Prostate gland (tissue), 2 donors: Measurements from ENCODE around the gene MAGED1. TPM values are rescaled to one million over a fixed set of nuclear protein-coding genes. Genes with fewer than 3 reads are reported as not detected.

ENCODE experiments used
- DNase-seq: peaks from one replicate; pipeline ENCODE4 v3.0.0-alpha.2; 2019; ENCODE audit warnings: low spot score
- H3K27ac ChIP-seq, 2 donors: fragments of 200-600 bp; sonication (generic); 2 replicates each; pipeline ENCODE4 v1.5.1; 2017 to 2019
- H3K27me3 ChIP-seq: fragments of 200-600 bp; sonication (generic); replicated peaks from 2 replicates; pipeline ENCODE4 v1.5.1; 2019; ENCODE audit not compliant: insufficient read depth
- H3K36me3 ChIP-seq, 2 donors: fragments of 200-600 bp; sonication (generic); 1 replicate in 1 of 2; 2 replicates in 1 of 2; pipeline versions ENCODE4 v1.5.1 to v1.8.1; 2017 to 2019
- H3K4me1 ChIP-seq: fragments of 200-600 bp; sonication (generic); replicated peaks from 2 replicates; pipeline ENCODE4 v1.5.1; 2019
- H3K4me3 ChIP-seq, 2 donors: fragments of 200-600 bp; sonication (generic); 2 replicates each; pipeline ENCODE4 v1.5.1; 2017 to 2019
- H3K9me3 ChIP-seq: fragments of 200-600 bp; sonication (generic); 2 replicates; pipeline ENCODE4 v1.5.1; 2017
- POLR2A ChIP-seq: fragments of 450-650 bp; IDR thresholded peaks from one replicate; pipeline ENCODE4 v1.6.1; 2016; ENCODE audit warnings: antibody characterized with exemption, mild to moderate bottlenecking
- POLR2AphosphoS5 ChIP-seq: sonication (generic); formaldehyde crosslinking; IDR thresholded peaks from one replicate; pipeline ENCODE4 v1.6.1; 2017; ENCODE audit warnings: antibody characterized with exemption
- WGBS: methylation state at CpG from one replicate; pipeline ENCODE4 v1.1.5; 2018; 5-methylcytosine and 5-hydroxymethylcytosine counted together
- intact Hi-C: fragments of 100-400 bp; cut with DNase I; formaldehyde crosslinking; loops from one replicate; pipeline ENCODE4 v1.14.2; 2022
- total RNA-seq, 2 donors: library from RNA; depleted of rRNA; stranded (reverse); fragments of >200 nt; gene quantifications; one replicate each; pipeline ENCODE4 v1.1.0, GENCODE V29; 2016
- TF ChIP-seq, protein P1 (sequence below), 4 experiments: fragments of 200-600 bp in 2 of 4; fragments of 450-650 bp in 2 of 4; sonication (generic) in 2 of 4; IDR thresholded peaks; 1 replicate in 3 of 4; 2 replicates in 1 of 4; pipeline ENCODE4 v1.5.1; 2016 to 2019; ENCODE audit warnings: antibody characterized with exemption in 4 of 4, mild to moderate bottlenecking in 2 of 4, moderate library complexity in 2 of 4

MAGED1 gene
- total RNA-seq, 2 donors from 2014 or later: 138 to 273 TPM

DNA sequence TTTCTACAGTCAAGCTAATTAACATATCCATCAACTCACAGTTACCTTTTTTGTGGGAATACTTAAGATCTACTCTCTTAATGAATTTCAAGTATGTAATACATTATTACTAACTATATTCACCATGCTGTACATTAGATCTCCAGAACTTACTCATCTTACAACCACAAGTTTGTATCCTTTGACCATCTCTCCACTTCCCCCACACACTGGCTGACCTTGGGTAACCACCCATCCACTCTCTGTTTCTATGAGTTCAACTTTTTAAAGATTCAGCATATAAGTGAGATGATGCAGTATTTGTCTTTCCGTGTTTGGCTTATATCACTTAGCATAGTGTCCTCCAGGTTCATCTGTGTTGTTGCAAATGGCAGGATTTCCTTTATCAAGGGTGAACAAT lies 30.5 kb upstream of the MAGED1 start:
- Histone ChIP-seq H3K27me3 (no peaks in the 10 kb centered on the region), H3K27ac (no peak overlapping the region), H3K4me1 (no peaks in the 10 kb centered on the region), H3K9me3 (no peaks in the 10 kb centered on the region), H3K4me3 (no peak overlapping the region), H3K36me3 (no peaks in the 10 kb centered on the region)
- DNase-seq: no peak
- 100% methylated on average over 1 of the region's 1 CpG for WGBS
- intact Hi-C loops: no loop called here
- no peak for TF ChIP-seq POLR2A
- TF ChIP-seq, protein P1, sequence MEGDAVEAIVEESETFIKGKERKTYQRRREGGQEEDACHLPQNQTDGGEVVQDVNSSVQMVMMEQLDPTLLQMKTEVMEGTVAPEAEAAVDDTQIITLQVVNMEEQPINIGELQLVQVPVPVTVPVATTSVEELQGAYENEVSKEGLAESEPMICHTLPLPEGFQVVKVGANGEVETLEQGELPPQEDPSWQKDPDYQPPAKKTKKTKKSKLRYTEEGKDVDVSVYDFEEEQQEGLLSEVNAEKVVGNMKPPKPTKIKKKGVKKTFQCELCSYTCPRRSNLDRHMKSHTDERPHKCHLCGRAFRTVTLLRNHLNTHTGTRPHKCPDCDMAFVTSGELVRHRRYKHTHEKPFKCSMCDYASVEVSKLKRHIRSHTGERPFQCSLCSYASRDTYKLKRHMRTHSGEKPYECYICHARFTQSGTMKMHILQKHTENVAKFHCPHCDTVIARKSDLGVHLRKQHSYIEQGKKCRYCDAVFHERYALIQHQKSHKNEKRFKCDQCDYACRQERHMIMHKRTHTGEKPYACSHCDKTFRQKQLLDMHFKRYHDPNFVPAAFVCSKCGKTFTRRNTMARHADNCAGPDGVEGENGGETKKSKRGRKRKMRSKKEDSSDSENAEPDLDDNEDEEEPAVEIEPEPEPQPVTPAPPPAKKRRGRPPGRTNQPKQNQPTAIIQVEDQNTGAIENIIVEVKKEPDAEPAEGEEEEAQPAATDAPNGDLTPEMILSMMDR (IDR thresholded peaks at IDR 0.05): no peak

- Histone ChIP-seq H3K4me1 (no peaks in the 10 kb centered on the region), H3K27ac (no peak overlapping the region), H3K9me3 (no peaks in the 10 kb centered on the region), H3K36me3 (no peaks in the 10 kb centered on the region), H3K27me3 (no peaks in the 10 kb centered on the region), H3K4me3 (no peak overlapping the region)
- DNase-seq: no peak
- WGBS: 77% methylated on average over 3 of the region's 3 CpGs
- no peak for TF ChIP-seq POLR2A
- no peak for TF ChIP-seq POLR2AphosphoS5
- TF ChIP-seq, protein P1 (IDR thresholded peaks at IDR 0.05): no peak
- intact Hi-C loops: no loop called here
These were observed 27.2 kb upstream of the MAGED1 start for GRCh38 chrX:51866210-51866609.

GRCh38 chrX:51867626-51868025 lies 25.8 kb upstream of the MAGED1 start:
- no peaks in the 10 kb centered on the region for H3K9me3 ChIP-seq

DNA sequence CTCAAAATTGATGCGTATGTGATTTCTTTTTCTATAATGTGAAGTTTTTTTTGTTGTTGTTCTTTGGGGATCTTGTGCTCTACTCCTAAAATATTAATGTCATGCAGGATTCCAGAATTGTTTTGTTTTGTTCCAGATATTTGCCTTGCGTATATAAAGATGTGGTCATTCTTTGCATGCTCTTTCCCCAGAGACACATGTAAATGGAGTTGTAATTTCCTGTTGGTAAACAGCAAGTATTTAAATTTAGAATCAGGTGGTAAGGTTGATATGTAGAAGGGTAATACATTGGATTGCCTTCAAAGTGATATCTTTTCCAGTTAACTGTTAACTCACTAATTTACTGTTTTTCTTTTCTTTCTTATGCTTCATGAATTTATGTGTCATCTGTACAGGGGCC lies 23.1 kb upstream of the MAGED1 start:
- intact Hi-C loops: no loop called here
- H3K4me1 ChIP-seq: no peaks in the 10 kb centered on the region
- 95% methylated on average over 2 of the region's 2 CpGs for WGBS
- no peak overlapping the region for H3K27ac ChIP-seq
- DNase-seq: no peak
- no peaks in the 10 kb centered on the region for H3K36me3 ChIP-seq
- no peaks in the 10 kb centered on the region for H3K9me3 ChIP-seq
- no peaks in the 10 kb centered on the region for H3K27me3 ChIP-seq
- TF ChIP-seq, protein P1 (IDR thresholded peaks at IDR 0.05): no peak
- no peak for TF ChIP-seq POLR2A
- TF ChIP-seq POLR2AphosphoS5: no peak
- H3K4me3 ChIP-seq: no peak overlapping the region

More at GRCh38 chrX:51867626-51868025, 25.8 kb upstream of the MAGED1 start:
- Histone ChIP-seq H3K27ac (no peak overlapping the region), H3K4me1 (no peaks in the 10 kb centered on the region), H3K4me3 (no peak overlapping the region), H3K27me3 (no peaks in the 10 kb centered on the region), H3K36me3 (no peaks in the 10 kb centered on the region)
- DNase-seq: no peak
- intact Hi-C loops: no loop called here
- TF ChIP-seq, protein P1 (IDR thresholded peaks at IDR 0.05): no peak
- TF ChIP-seq POLR2AphosphoS5 (no peak), POLR2A (no peak)
- 88% methylated on average over 1 of the region's 1 CpG for WGBS

- Histone ChIP-seq H3K27me3 (no peaks in the 10 kb centered on the region), H3K9me3 (no peaks in the 10 kb centered on the region), H3K4me1 (no peaks in the 10 kb centered on the region), H3K27ac (no peak overlapping the region), H3K36me3 (no peaks in the 10 kb centered on the region), H3K4me3 (no peak overlapping the region)
- TF ChIP-seq, protein P1 (IDR thresholded peaks at IDR 0.05): no peak
- TF ChIP-seq POLR2A (no peak), POLR2AphosphoS5 (no peak)
- no peak for DNase-seq
- intact Hi-C loops: no loop called here
- WGBS: 100% methylated on average over 1 of the region's 1 CpG
These were observed 19.3 kb upstream of the MAGED1 start for GRCh38 chrX:51874123-51874522.
